ENCODE results near the gene MBOAT1.

- no peak for TF ChIP-seq POLR2AphosphoS5 (IDR thresholded peaks at IDR 0.05; ENCODE audit: low read depth, low read length)
- TF ChIP-seq POLR2A (IDR thresholded peaks at IDR 0.05; ENCODE audit: low read depth, low read length): no peak
- TF ChIP-seq TAF1 (IDR thresholded peaks at IDR 0.05; ENCODE audit: borderline replicate concordance, low read depth, low read length): no peak
Measured at GRCh38 chr6:20126789-20127653, 85.2 kb downstream of the MBOAT1 start.

All from GM12892 (cell line).